HEK293T (cell line): ENCODE measurements around the gene RANBP3.

ENCODE experiments used
- CTCF ChIA-PET: fragments of 350-600 bp; formaldehyde crosslinking; extraction: SDS; loops from one replicate; lab custom pipeline; 2021; ENCODE audit warnings: antibody characterized with exemption, inconsistent platforms; lab: Yijun Ruan, JAX
- POLR2A ChIA-PET: fragments of 350-600 bp; formaldehyde crosslinking; extraction: SDS; loops from one replicate; lab custom pipeline; 2020; ENCODE audit warnings: antibody characterized with exemption, inconsistent platforms; lab: Yijun Ruan, JAX
- DNase-seq: peaks from one replicate; pipeline ENCODE4 v3.0.0; 2012; ENCODE audit warnings: mixed read lengths; ENCODE audit errors: extremely low spot score
- ARNT ChIP-seq: fragments of 450-650 bp; IDR thresholded peaks from 2 replicates; pipeline ENCODE4 v1.6.1; 2017; ENCODE audit warnings: mild to moderate bottlenecking
- BHLHE40 ChIP-seq: fragments of 450-650 bp; IDR thresholded peaks from 2 replicates; pipeline ENCODE4 v1.6.1; 2016; ENCODE audit warnings: mild to moderate bottlenecking, moderate library complexity, borderline replicate concordance
- CTBP1 ChIP-seq: fragments of 450-650 bp; IDR thresholded peaks from 2 replicates; pipeline ENCODE4 v1.6.1; 2016; ENCODE audit warnings: borderline replicate concordance
- ELF4 ChIP-seq: fragments of 450-650 bp; IDR thresholded peaks from 2 replicates; pipeline ENCODE4 v1.6.1; 2017; ENCODE audit warnings: antibody characterized with exemption
- FOXA1 ChIP-seq: fragments of 450-650 bp; IDR thresholded peaks from 2 replicates; pipeline ENCODE4 v1.6.1; 2016; ENCODE audit warnings: mild to moderate bottlenecking
- FOXK2 ChIP-seq: fragments of 450-650 bp; IDR thresholded peaks from 2 replicates; pipeline ENCODE4 v1.6.1; 2016; ENCODE audit warnings: mild to moderate bottlenecking
- FOXM1 ChIP-seq: fragments of 450-650 bp; IDR thresholded peaks from 2 replicates; pipeline ENCODE4 v1.6.1; 2017; ENCODE audit warnings: mild to moderate bottlenecking, borderline replicate concordance
- HDGF ChIP-seq: fragments of 450-650 bp; IDR thresholded peaks from 2 replicates; pipeline ENCODE4 v1.6.1; 2017; ENCODE audit warnings: antibody characterized with exemption, borderline replicate concordance
- L3MBTL2 ChIP-seq: fragments of 450-650 bp; conservative IDR thresholded peaks from 2 replicates; pipeline ENCODE4 v1.6.1; 2016; ENCODE audit warnings: mild to moderate bottlenecking
- LEF1 ChIP-seq: fragments of 450-650 bp; IDR thresholded peaks from 2 replicates; pipeline ENCODE4 v1.6.1; 2017; ENCODE audit warnings: mild to moderate bottlenecking, borderline replicate concordance
- NFRKB ChIP-seq: fragments of 450-650 bp; IDR thresholded peaks from 2 replicates; pipeline ENCODE4 v1.6.1; 2016; ENCODE audit warnings: mild to moderate bottlenecking, moderate library complexity
- SP1 ChIP-seq: fragments of 450-650 bp; IDR thresholded peaks from 2 replicates; pipeline ENCODE4 v1.6.1; 2017
- SUZ12 ChIP-seq: fragments of 450-650 bp; IDR thresholded peaks from 2 replicates; pipeline ENCODE4 v1.6.1; 2016; ENCODE audit warnings: mild to moderate bottlenecking
- TARDBP ChIP-seq: fragments of 450-650 bp; IDR thresholded peaks from 2 replicates; pipeline ENCODE4 v1.6.1; 2016
- ZNF384 ChIP-seq: fragments of 450-650 bp; IDR thresholded peaks from 2 replicates; pipeline ENCODE4 v1.6.1; 2016
- TF ChIP-seq, protein P1 (sequence below): fragments of 450-650 bp; IDR thresholded peaks from 2 replicates; pipeline ENCODE4 v1.6.1; 2016

RANBP3 gene

GRCh38 chr19:5894704-5895349 lies 83.1 kb downstream of the RANBP3 start:
- ChIA-PET CTCF (interaction anchor here (1.4 kb wide), 1 partner anchor 91 kb away, joined by 6 read pairs; no protein-coding TSS in a partner anchor), POLR2A (no interaction called here)
- DNase-seq, result no peak
- no peak for TF ChIP-seq FOXK2
- no peak for TF ChIP-seq SUZ12
- TF ChIP-seq FOXM1, result no peak
- no peak for TF ChIP-seq FOXA1
- no peak for TF ChIP-seq TARDBP
- TF ChIP-seq, protein P1, sequence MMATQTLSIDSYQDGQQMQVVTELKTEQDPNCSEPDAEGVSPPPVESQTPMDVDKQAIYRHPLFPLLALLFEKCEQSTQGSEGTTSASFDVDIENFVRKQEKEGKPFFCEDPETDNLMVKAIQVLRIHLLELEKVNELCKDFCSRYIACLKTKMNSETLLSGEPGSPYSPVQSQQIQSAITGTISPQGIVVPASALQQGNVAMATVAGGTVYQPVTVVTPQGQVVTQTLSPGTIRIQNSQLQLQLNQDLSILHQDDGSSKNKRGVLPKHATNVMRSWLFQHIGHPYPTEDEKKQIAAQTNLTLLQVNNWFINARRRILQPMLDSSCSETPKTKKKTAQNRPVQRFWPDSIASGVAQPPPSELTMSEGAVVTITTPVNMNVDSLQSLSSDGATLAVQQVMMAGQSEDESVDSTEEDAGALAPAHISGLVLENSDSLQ, result no peak
- TF ChIP-seq BHLHE40, result no peak
- no peak for TF ChIP-seq ARNT
- no peak for TF ChIP-seq L3MBTL2
- TF ChIP-seq HDGF, result no peak
- no peak for TF ChIP-seq LEF1
- no peak for TF ChIP-seq SP1
- no peak for TF ChIP-seq ZNF384
- no peak for TF ChIP-seq ELF4
- TF ChIP-seq NFRKB, result no peak
- no peak for TF ChIP-seq CTBP1

GRCh38 chr19:5893907-5894703 lies 83.8 kb downstream of the RANBP3 start:
- no peak for DNase-seq
- TF ChIP-seq, protein P1, result 0 out of 2 replicates have a peak, but pooled peaks have one; percentile 5
- TF ChIP-seq ZNF384, result no peak
- TF ChIP-seq SP1, result no peak
- ChIA-PET POLR2A (interaction anchor here (1.8 to 2.0 kb wide), 2 partner anchors 9 to 90 kb away, joined by 7 to 8 read pairs; partner anchors contain the start of genes NDUFA11 and NRTN), CTCF (interaction anchor here (0.8 to 4.2 kb wide), 2 partner anchors 66 to 90 kb away, joined by 3 to 22 read pairs; partner anchors contain the start of gene NRTN)

DNA sequence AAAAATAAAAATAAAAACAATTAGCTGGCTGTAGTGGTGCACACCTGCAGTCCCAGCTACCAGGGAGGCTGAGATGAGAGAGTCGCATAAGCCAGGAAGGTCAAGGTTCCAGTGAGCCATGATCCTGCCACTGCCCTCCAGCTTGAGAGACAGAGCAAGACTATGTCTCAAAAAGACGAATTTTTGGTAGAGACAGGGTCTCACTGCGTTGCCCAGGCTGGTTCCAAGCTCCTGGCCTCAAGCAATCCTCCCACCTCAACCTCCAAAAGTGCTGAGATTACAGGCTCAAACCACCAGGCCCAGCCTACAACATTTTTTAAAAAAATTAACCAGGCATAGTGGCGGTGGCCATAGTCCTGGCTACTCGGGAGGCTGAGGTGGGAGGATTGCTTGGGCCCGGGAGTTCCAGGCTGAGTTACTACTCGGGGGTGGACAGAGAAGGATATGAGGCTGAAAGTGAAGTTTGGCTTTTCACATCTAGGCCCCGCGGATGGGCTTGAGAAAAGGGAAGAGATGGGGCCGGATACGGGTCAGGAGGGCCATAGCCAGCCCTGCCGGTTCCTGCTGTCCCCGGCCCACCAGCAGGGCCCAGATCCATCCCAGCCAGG lies 84.5 kb downstream of the RANBP3 start:
- POLR2A ChIA-PET, result interaction anchor here (1.8 to 2.0 kb wide), 2 partner anchors 10 to 89 kb away, joined by 7 to 8 read pairs; partner anchors contain the start of genes NDUFA11 and NRTN
- CTCF ChIA-PET, result interaction anchor here (0.6 to 4.2 kb wide), 3 partner anchors 65 to 129 kb away, joined by 3 to 22 read pairs (median 3); partner anchors contain the start of gene NRTN
- no peak for TF ChIP-seq LEF1
- no peak for TF ChIP-seq FOXK2
- TF ChIP-seq, protein P1, result no peak
- no peak for TF ChIP-seq FOXM1

DNA sequence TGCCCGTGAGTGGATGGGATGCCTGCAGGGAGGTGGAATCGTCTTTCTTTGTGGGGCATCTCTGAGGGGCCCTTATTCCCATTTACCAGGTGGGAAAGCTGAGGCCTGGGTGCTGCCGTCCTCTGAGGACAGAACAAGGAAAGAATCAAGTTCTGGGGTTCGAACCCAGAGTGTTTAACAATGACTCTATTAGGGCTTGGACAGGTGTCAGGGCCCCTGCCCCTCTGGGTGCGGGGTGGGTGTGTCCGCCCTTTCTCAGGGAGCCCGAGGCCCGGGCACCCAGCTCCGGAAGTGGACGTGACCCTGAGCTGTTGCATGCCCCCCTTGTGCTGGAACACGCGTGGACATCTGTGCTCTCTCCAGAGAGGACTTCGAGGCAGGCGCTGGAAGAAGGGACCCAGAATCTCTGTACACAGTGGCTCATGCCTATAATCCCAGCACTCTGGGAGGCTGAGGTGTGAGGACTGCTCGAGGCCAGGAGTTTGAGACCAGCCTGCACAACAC lies 85.1 kb downstream of the RANBP3 start:
- TF ChIP-seq FOXK2, result no peak
- no peak for TF ChIP-seq FOXA1
- TF ChIP-seq ELF4, result no peak
- TF ChIP-seq CTBP1, result no peak
- no peak for TF ChIP-seq ARNT
- no peak for TF ChIP-seq L3MBTL2
- no peak for TF ChIP-seq FOXM1
- TF ChIP-seq HDGF, result no peak
- TF ChIP-seq ZNF384, result no peak
- no peak for TF ChIP-seq SUZ12
- DNase-seq, result no peak
- CTCF ChIA-PET, result interaction anchor here (0.6 to 4.2 kb wide), 3 partner anchors 64 to 129 kb away, joined by 3 to 22 read pairs (median 3); partner anchors contain the start of gene NRTN
- POLR2A ChIA-PET, result interaction anchor here (1.8 to 3.3 kb wide), 3 partner anchors 10 to 89 kb away, joined by 7 to 17 read pairs (median 8); partner anchors contain the start of genes NDUFA11 and NRTN

More for the DNA sequence above, 84.5 kb downstream of the RANBP3 start:
- no peak for DNase-seq

- ChIA-PET POLR2A (interaction anchor here (1.8 to 3.3 kb wide), 4 partner anchors 11 to 88 kb away, joined by 7 to 17 read pairs (median 10); partner anchors contain the start of genes NDUFA11 and NRTN), CTCF (interaction anchor here (0.7 to 4.2 kb wide), 3 partner anchors 12 to 88 kb away, joined by 3 to 22 read pairs (median 3); partner anchors contain the start of genes NDUFA11 and NRTN)
- TF ChIP-seq TARDBP, result no peak
- TF ChIP-seq, protein P1, result no peak
- no peak for TF ChIP-seq SUZ12
- no peak for TF ChIP-seq ZNF384
- no peak for TF ChIP-seq ARNT
- DNase-seq, result peak; percentile 56
Observed at GRCh38 chr19:5891938-5892771, 85.8 kb downstream of the RANBP3 start.
